Neural cell (in vitro differentiated cells): Measurements from ENCODE around the gene BTBD6. TPM values are rescaled to one million over a fixed set of nuclear protein-coding genes. Genes with fewer than 3 reads are reported as not detected.

ENCODE experiments used
- H2AFZ ChIP-seq: fragments of 200-600, 300-800 bp; sonication (generic), shearing (Covaris generic); 2 replicates; pipeline ENCODE4 v1.6.0; 2014; ENCODE audit warnings: low read depth, mild to moderate bottlenecking, antibody characterized with exemption, low read length, moderate library complexity
- H3F3A ChIP-seq: fragments of 200-600 bp; shearing (Covaris generic); 2 replicates; pipeline ENCODE4 v1.6.1; 2016; ENCODE audit warnings: mild to moderate bottlenecking, moderate library complexity, mixed read lengths, antibody characterized with exemption, low read length; ENCODE audit not compliant: insufficient read depth, poor library complexity, severe bottlenecking
- H3K27ac ChIP-seq: fragments of 200-600, 300-800 bp; sonication (generic), shearing (Covaris generic); 2 replicates; pipeline ENCODE4 v1.5.1; 2014; ENCODE audit warnings: mild to moderate bottlenecking, low read length, moderate library complexity
- H3K27me3 ChIP-seq: fragments of 300-800, 200-600 bp; sonication (generic), shearing (Covaris generic); 2 replicates; pipeline ENCODE4 v1.6.0; 2014; ENCODE audit warnings: mild to moderate bottlenecking, low read depth, low read length, moderate library complexity; ENCODE audit not compliant: insufficient read depth
- H3K36me3 ChIP-seq: fragments of 300-800, 200-600 bp; sonication (generic), shearing (Covaris generic); 2 replicates; pipeline ENCODE4 v1.5.1; 2014; ENCODE audit warnings: mild to moderate bottlenecking, antibody characterized with exemption, low read length, moderate library complexity; ENCODE audit not compliant: insufficient read depth
- H3K4me2 ChIP-seq: fragments of 300-800, 200-600 bp; sonication (generic), shearing (Covaris generic); 2 replicates; pipeline ENCODE4 v1.6.0; 2014; ENCODE audit warnings: mild to moderate bottlenecking, low read length
- H3K4me3 ChIP-seq: fragments of 300-800, 200-600 bp; sonication (generic), shearing (Covaris generic); 2 replicates; pipeline ENCODE4 v1.5.1; 2014; ENCODE audit warnings: mild to moderate bottlenecking, low read length, moderate library complexity
- H3K79me2 ChIP-seq: fragments of 200-600 bp; shearing (Covaris generic); replicated peaks from 2 replicates; pipeline ENCODE4 v1.6.0; 2014; ENCODE audit warnings: mild to moderate bottlenecking, low read length, moderate library complexity; ENCODE audit not compliant: insufficient read depth
- H3K9ac ChIP-seq: fragments of 300-800, 200-600 bp; sonication (generic), shearing (Covaris generic); 2 replicates; pipeline ENCODE4 v1.6.1; 2016; ENCODE audit warnings: mild to moderate bottlenecking, low read length, mixed read lengths
- H3K9me2 ChIP-seq: fragments of 200-600 bp; shearing (Covaris generic); 2 replicates; pipeline ENCODE4 v1.6.1; 2016; ENCODE audit warnings: mild to moderate bottlenecking, low read length, mixed read lengths; ENCODE audit not compliant: insufficient read depth
- H3K9me3 ChIP-seq: fragments of 200-600, 300-800 bp; sonication (generic), shearing (Covaris generic); 2 replicates; pipeline ENCODE4 v1.6.1; 2016; ENCODE audit warnings: mild to moderate bottlenecking, mixed run types, low read length, moderate library complexity, mixed read lengths
- H4K20me1 ChIP-seq: fragments of 200-600 bp; shearing (Covaris generic); 2 replicates; pipeline ENCODE4 v1.6.1; 2016; ENCODE audit warnings: mild to moderate bottlenecking, mixed run types; ENCODE audit not compliant: insufficient read depth
- EP300 ChIP-seq: fragments of 450-650 bp; conservative IDR thresholded peaks from 2 replicates; pipeline ENCODE4 v1.6.1; 2014; ENCODE audit warnings: antibody characterized with exemption, mild to moderate bottlenecking, moderate library complexity; ENCODE audit not compliant: poor library complexity, severe bottlenecking
- EZH2 ChIP-seq: fragments of 200-600, 300-800 bp; shearing (Covaris generic), sonication (generic); IDR thresholded peaks from 2 replicates; pipeline ENCODE4 v1.6.1; 2014; ENCODE audit warnings: antibody characterized with exemption, low read length, borderline replicate concordance, mild to moderate bottlenecking; ENCODE audit not compliant: insufficient read depth, poor library complexity, severe bottlenecking
- MXI1 ChIP-seq: fragments of 450-650 bp; conservative IDR thresholded peaks from 2 replicates; pipeline ENCODE4 v1.6.1; 2014; ENCODE audit warnings: antibody characterized with exemption, mild to moderate bottlenecking; ENCODE audit not compliant: poor library complexity, severe bottlenecking
- POLR2AphosphoS5 ChIP-seq: IDR thresholded peaks from 2 replicates; pipeline ENCODE4 v1.6.1; 2012
- RAD21 ChIP-seq: fragments of 450-650 bp; conservative IDR thresholded peaks from 2 replicates; pipeline ENCODE4 v1.6.1; 2014; ENCODE audit warnings: antibody characterized with exemption, mild to moderate bottlenecking, moderate library complexity
- REST ChIP-seq: IDR thresholded peaks from 2 replicates; pipeline ENCODE4 v1.6.1; 2012; ENCODE audit warnings: borderline replicate concordance
- SMC3 ChIP-seq: fragments of 450-650 bp; conservative IDR thresholded peaks from 2 replicates; pipeline ENCODE4 v1.6.1; 2014; ENCODE audit warnings: antibody characterized with exemption, mild to moderate bottlenecking, moderate library complexity; ENCODE audit not compliant: poor library complexity
- TAF1 ChIP-seq: IDR thresholded peaks from 2 replicates; pipeline ENCODE4 v1.6.1; 2012; ENCODE audit warnings: low read depth
- polyA plus RNA-seq: library from polyadenylated mRNA; depleted of rRNA; stranded (reverse); fragments of >200 nt; gene quantifications from 2 replicates; pipeline ENCODE4 v1.2.3, GENCODE V29; 2014
- TF ChIP-seq, protein P1 (sequence below): fragments of 450-650 bp; IDR thresholded peaks from 2 replicates; pipeline ENCODE4 v1.5.1; 2014; ENCODE audit warnings: antibody characterized with exemption, mild to moderate bottlenecking, moderate library complexity; ENCODE audit not compliant: poor library complexity, severe bottlenecking

BTBD6 gene
- polyA plus RNA-seq, 1 donor from 2014 or later = 94.1 TPM

DNA sequence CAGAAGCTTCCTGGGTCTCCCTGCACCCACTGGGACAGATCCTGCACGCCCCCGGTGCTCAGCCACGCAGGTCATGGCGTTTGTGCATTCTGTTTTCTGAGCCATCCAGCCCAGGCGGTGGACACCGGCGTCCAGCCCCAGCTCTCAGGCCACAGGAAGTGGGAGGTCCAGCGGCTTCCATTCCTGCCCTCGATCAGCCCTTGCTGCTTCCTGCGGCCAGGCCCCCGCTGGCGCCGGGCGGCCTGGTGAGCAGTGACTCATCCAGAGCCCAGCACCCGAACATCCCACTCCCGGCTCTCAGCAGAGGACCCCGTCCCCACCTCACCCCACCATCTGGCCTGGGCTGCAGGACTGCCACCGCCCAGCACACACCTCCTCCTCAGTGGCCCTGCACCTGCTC is 49.2 kb upstream of the BTBD6 start:
- Histone ChIP-seq H4K20me1 (no peaks in the 10 kb centered on the region), H3K9me2 (no peaks in the 10 kb centered on the region), H3K4me3 (no peak overlapping the region), H3F3A (no peaks in the 10 kb centered on the region), H3K36me3 (no peaks in the 10 kb centered on the region), H3K79me2 (no peaks in the 10 kb centered on the region), H3K27me3 (no peaks in the 10 kb centered on the region), H3K9ac (no peak overlapping the region), H3K4me2 (no peak overlapping the region), H3K9me3 (no peaks in the 10 kb centered on the region), H3K27ac (no peak overlapping the region), H2AFZ (no peak overlapping the region)
- TF ChIP-seq RAD21 = no peak
- TF ChIP-seq EZH2 = no peak
- no peak for TF ChIP-seq EP300
- no peak for TF ChIP-seq SMC3
- TF ChIP-seq, protein P1, sequence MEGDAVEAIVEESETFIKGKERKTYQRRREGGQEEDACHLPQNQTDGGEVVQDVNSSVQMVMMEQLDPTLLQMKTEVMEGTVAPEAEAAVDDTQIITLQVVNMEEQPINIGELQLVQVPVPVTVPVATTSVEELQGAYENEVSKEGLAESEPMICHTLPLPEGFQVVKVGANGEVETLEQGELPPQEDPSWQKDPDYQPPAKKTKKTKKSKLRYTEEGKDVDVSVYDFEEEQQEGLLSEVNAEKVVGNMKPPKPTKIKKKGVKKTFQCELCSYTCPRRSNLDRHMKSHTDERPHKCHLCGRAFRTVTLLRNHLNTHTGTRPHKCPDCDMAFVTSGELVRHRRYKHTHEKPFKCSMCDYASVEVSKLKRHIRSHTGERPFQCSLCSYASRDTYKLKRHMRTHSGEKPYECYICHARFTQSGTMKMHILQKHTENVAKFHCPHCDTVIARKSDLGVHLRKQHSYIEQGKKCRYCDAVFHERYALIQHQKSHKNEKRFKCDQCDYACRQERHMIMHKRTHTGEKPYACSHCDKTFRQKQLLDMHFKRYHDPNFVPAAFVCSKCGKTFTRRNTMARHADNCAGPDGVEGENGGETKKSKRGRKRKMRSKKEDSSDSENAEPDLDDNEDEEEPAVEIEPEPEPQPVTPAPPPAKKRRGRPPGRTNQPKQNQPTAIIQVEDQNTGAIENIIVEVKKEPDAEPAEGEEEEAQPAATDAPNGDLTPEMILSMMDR = no peak
- no peak for TF ChIP-seq MXI1
- TF ChIP-seq REST = no peak
- no peak for TF ChIP-seq POLR2AphosphoS5
- no peak for TF ChIP-seq TAF1

GRCh38 chr14:105200074-105200473 is 48.3 kb upstream of the BTBD6 start:
- Histone ChIP-seq H3K27me3 (no peaks in the 10 kb centered on the region), H3F3A (no peaks in the 10 kb centered on the region), H3K4me2 (no peak overlapping the region), H3K9me3 (no peaks in the 10 kb centered on the region), H3K27ac (no peak overlapping the region), H3K9ac (no peak overlapping the region), H3K4me3 (no peak overlapping the region), H3K9me2 (no peaks in the 10 kb centered on the region), H2AFZ (no peak overlapping the region), H3K79me2 (no peaks in the 10 kb centered on the region), H3K36me3 (no peaks in the 10 kb centered on the region), H4K20me1 (no peaks in the 10 kb centered on the region)
- TF ChIP-seq EP300 (no peak), EZH2 (no peak), REST (no peak), SMC3 (no peak), POLR2AphosphoS5 (no peak), RAD21 (no peak), MXI1 (no peak), TAF1 (no peak)
- TF ChIP-seq, protein P1 = no peak
